Activated naive CD8-positive, alpha-beta T cell treated with anti-CD3 and anti-CD28 coated beads for 36 hours (primary cell): ENCODE results near the gene RAG2. TPM values are rescaled to one million over a fixed set of nuclear protein-coding genes. Genes with fewer than 3 reads are reported as not detected.
A peak's percentile ranks its signal among the peaks of the same experiment; 100 is the strongest.
"Not testable (repeated sequence)": the region's sequence is repeated elsewhere in the genome, so short reads cannot be mapped to it uniquely, and the experiment has no call there.

Experiments
- DNase-seq: peaks from one replicate; pipeline ENCODE4 v3.0.0; 2021
- H3K27ac Mint-ChIP-seq: one replicate; pipeline ENCODE4 v1.8.0; 2022; ENCODE audit warnings: mild to moderate bottlenecking, moderate library complexity, mixed read lengths
- H3K27me3 Mint-ChIP-seq: one replicate; pipeline ENCODE4 v1.8.0; 2022; ENCODE audit warnings: mild to moderate bottlenecking, mixed read lengths
- H3K36me3 Mint-ChIP-seq: one replicate; pipeline ENCODE4 v1.8.0; 2021; ENCODE audit warnings: mild to moderate bottlenecking, mixed read lengths
- H3K4me1 Mint-ChIP-seq: one replicate; pipeline ENCODE4 v1.8.0; 2021; ENCODE audit warnings: mixed read lengths
- H3K4me3 Mint-ChIP-seq: one replicate; pipeline ENCODE4 v1.8.0; 2022; ENCODE audit warnings: mild to moderate bottlenecking, moderate library complexity, mixed read lengths
- H3K9me3 Mint-ChIP-seq: one replicate; pipeline ENCODE4 v1.8.0; 2022; ENCODE audit warnings: mixed read lengths
- total RNA-seq, 2 experiments: library from RNA; stranded (reverse); gene quantifications; one replicate each; pipeline ENCODE4 v1.2.3, GENCODE V29; 2021

Gene RAG2
- total RNA-seq, 2 experiments from 2014 or later = not detected

- Mint-ChIP-seq H3K4me3 (no peak overlapping the region), H3K27me3 (peaks cover 7% of the 10 kb centered on the region), H3K9me3 (no peaks in the 10 kb centered on the region), H3K36me3 (no peaks in the 10 kb centered on the region), H3K4me1 (no peaks in the 10 kb centered on the region), H3K27ac (no peak overlapping the region)
- DNase-seq = no peak
These were observed 19.6 kb downstream of the RAG2 start for GRCh38 chr11:36578458-36578857.

- no peak overlapping the region for H3K27ac Mint-ChIP-seq
- no peaks in the 10 kb centered on the region for H3K9me3 Mint-ChIP-seq
- H3K4me3 Mint-ChIP-seq = no peak overlapping the region
- DNase-seq = no peak
- no peaks in the 10 kb centered on the region for H3K4me1 Mint-ChIP-seq
- no peaks in the 10 kb centered on the region for H3K36me3 Mint-ChIP-seq
- H3K27me3 Mint-ChIP-seq = peaks cover 8% of the 10 kb centered on the region
These were observed 20.2 kb downstream of the RAG2 start for GRCh38 chr11:36577859-36578258.

GRCh38 chr11:36577373-36577772, 20.7 kb downstream of the RAG2 start:
- Mint-ChIP-seq H3K4me1 (no peaks in the 10 kb centered on the region), H3K4me3 (no peak overlapping the region), H3K27ac (no peak overlapping the region), H3K9me3 (no peaks in the 10 kb centered on the region), H3K27me3 (peaks cover 13% of the 10 kb centered on the region), H3K36me3 (no peaks in the 10 kb centered on the region)
- no peak for DNase-seq

- H3K4me3 Mint-ChIP-seq = no peak overlapping the region
These were observed 23.6 kb downstream of the RAG2 start for GRCh38 chr11:36574486-36574885.

GRCh38 chr11:36569095-36569494, 28.9 kb downstream of the RAG2 start:
- H3K27ac Mint-ChIP-seq = no peak overlapping the region
- H3K36me3 Mint-ChIP-seq = no peaks in the 10 kb centered on the region
- peaks cover 62% of the 10 kb centered on the region for H3K27me3 Mint-ChIP-seq
- no peak overlapping the region for H3K4me3 Mint-ChIP-seq
- H3K9me3 Mint-ChIP-seq = no peaks in the 10 kb centered on the region
- H3K4me1 Mint-ChIP-seq = peaks cover 5% of the 10 kb centered on the region
- DNase-seq = no peak

More at GRCh38 chr11:36574486-36574885, 23.6 kb downstream of the RAG2 start:
- Mint-ChIP-seq H3K9me3 (no peaks in the 10 kb centered on the region), H3K27me3 (peaks cover 33% of the 10 kb centered on the region), H3K36me3 (no peaks in the 10 kb centered on the region), H3K4me1 (no peaks in the 10 kb centered on the region), H3K27ac (no peak overlapping the region)
- DNase-seq = no peak

- peaks cover 5% of the 10 kb centered on the region for H3K4me1 Mint-ChIP-seq
- no peaks in the 10 kb centered on the region for H3K9me3 Mint-ChIP-seq
- DNase-seq = no peak
- H3K27ac Mint-ChIP-seq = no peak within 1 kb of the TSS
- H3K36me3 Mint-ChIP-seq = no peaks in the 10 kb centered on the region
- peaks cover 59% of the 10 kb centered on the region for H3K27me3 Mint-ChIP-seq
- no peak within 1 kb of the TSS for H3K4me3 Mint-ChIP-seq
These were observed 30.3 kb downstream of the RAG2 start, which contains the start of gene RAG1 for GRCh38 chr11:36567694-36568093. RAG1 (plus strand) TSS chr11:36568007; CDS start chr11:36573305, 5,298 bp downstream.

GRCh38 chr11:36566407-36567053, 31.5 kb downstream of the RAG2 start:
- Mint-ChIP-seq H3K36me3 (no peaks in the 10 kb centered on the region), H3K4me1 (peaks cover 5% of the 10 kb centered on the region), H3K27ac (no peak overlapping the region), H3K4me3 (no peak overlapping the region), H3K27me3 (peaks cover 47% of the 10 kb centered on the region), H3K9me3 (no peaks in the 10 kb centered on the region)
- no peak for DNase-seq

- Mint-ChIP-seq H3K4me3 (no peak overlapping the region), H3K27ac (no peak overlapping the region)
These were observed 32.9 kb downstream of the RAG2 start for GRCh38 chr11:36565031-36565610.

GRCh38 chr11:36564376-36565030, 33.5 kb downstream of the RAG2 start:
- DNase-seq = peak; percentile 26
- Mint-ChIP-seq H3K36me3 (peaks cover 3% of the 10 kb centered on the region), H3K4me3 (peak overlapping the region; percentile 54), H3K9me3 (peaks cover 6% of the 10 kb centered on the region), H3K4me1 (peaks cover 5% of the 10 kb centered on the region), H3K27me3 (peaks cover 43% of the 10 kb centered on the region), H3K27ac (no peak overlapping the region)

More at GRCh38 chr11:36565031-36565610, 32.9 kb downstream of the RAG2 start:
- DNase-seq = no peak
- H3K36me3 Mint-ChIP-seq = peaks cover under 1% of the 10 kb centered on the region
- H3K27me3 Mint-ChIP-seq = peaks cover 39% of the 10 kb centered on the region
- peaks cover 5% of the 10 kb centered on the region for H3K4me1 Mint-ChIP-seq
- peaks cover under 1% of the 10 kb centered on the region for H3K9me3 Mint-ChIP-seq

- DNase-seq = no peak
- Mint-ChIP-seq H3K36me3 (peaks cover 3% of the 10 kb centered on the region), H3K9me3 (peaks cover 14% of the 10 kb centered on the region), H3K4me1 (peaks cover 18% of the 10 kb centered on the region), H3K4me3 (peak overlapping the region; percentile 30), H3K27ac (peak overlapping the region; percentile 76), H3K27me3 (peaks cover 7% of the 10 kb centered on the region)
These were observed 39.2 kb downstream of the RAG2 start for GRCh38 chr11:36558571-36559413.

GRCh38 chr11:36557991-36558390, 40.0 kb downstream of the RAG2 start:
- Mint-ChIP-seq H3K4me3 (no peak overlapping the region), H3K9me3 (peaks cover 14% of the 10 kb centered on the region), H3K4me1 (peaks cover 18% of the 10 kb centered on the region), H3K27me3 (peaks cover 7% of the 10 kb centered on the region), H3K27ac (peak overlapping the region; percentile 22), H3K36me3 (peaks cover 3% of the 10 kb centered on the region)
- no peak for DNase-seq

- Mint-ChIP-seq H3K4me1 (peaks cover 18% of the 10 kb centered on the region), H3K9me3 (peaks cover 14% of the 10 kb centered on the region)
- not testable (repeated sequence) for H3K4me3 Mint-ChIP-seq, H3K36me3 Mint-ChIP-seq, DNase-seq, H3K27me3 Mint-ChIP-seq, H3K27ac Mint-ChIP-seq
These were observed 40.6 kb downstream of the RAG2 start for GRCh38 chr11:36557390-36557789.

GRCh38 chr11:36550385-36551115, 47.5 kb downstream of the RAG2 start:
- peaks cover 13% of the 10 kb centered on the region for H3K9me3 Mint-ChIP-seq
- no peaks in the 10 kb centered on the region for H3K4me1 Mint-ChIP-seq
- DNase-seq = no peak
- H3K27ac Mint-ChIP-seq = no peak overlapping the region
- H3K27me3 Mint-ChIP-seq = peaks cover 21% of the 10 kb centered on the region
- no peaks in the 10 kb centered on the region for H3K36me3 Mint-ChIP-seq
- H3K4me3 Mint-ChIP-seq = no peak overlapping the region
